Spleen (tissue), 11 donors: ENCODE data around the gene DESI1. TPM values are rescaled to one million over a fixed set of nuclear protein-coding genes. Genes with fewer than 3 reads are reported as not detected.

Experiments
- DNase-seq: peaks from one replicate; pipeline ENCODE4 v3.0.0-alpha.2; 2020
- H3K27ac ChIP-seq, 8 donors: fragments of 200-600 bp; sonication (generic) in 7 of 8; 1 replicate in 4 of 8; 2 replicates in 4 of 8; pipeline versions ENCODE4 v1.5.0 to v1.8.0; 2016 to 2021; ENCODE audit warnings: inconsistent platforms in 4 of 8, mild to moderate bottlenecking in 4 of 8, moderate library complexity in 1 of 8
- H3K27me3 ChIP-seq, 7 donors: fragments of 200-600 bp; sonication (generic) in 6 of 7; replicated peaks in 1 of 7; 1 replicate in 4 of 7; 2 replicates in 3 of 7; pipeline versions ENCODE4 v1.5.0 to v1.8.0; 2016 to 2021; ENCODE audit warnings: inconsistent platforms in 3 of 7, mild to moderate bottlenecking in 1 of 7
- H3K36me3 ChIP-seq, 6 donors: fragments of 200-600 bp; sonication (generic) in 5 of 6; 1 replicate in 4 of 6; 2 replicates in 2 of 6; pipeline versions ENCODE4 v1.5.0 to v1.8.0; 2016 to 2021; ENCODE audit warnings: inconsistent platforms in 2 of 6
- H3K4me1 ChIP-seq, 6 donors: fragments of 200-600 bp; sonication (generic) in 5 of 6; 1 replicate in 3 of 6; 2 replicates in 3 of 6; pipeline versions ENCODE4 v1.5.0 to v1.8.0; 2016 to 2021; ENCODE audit warnings: inconsistent platforms in 3 of 6
- H3K4me3 ChIP-seq, 8 donors: fragments of 200-600 bp; sonication (generic) in 7 of 8; 1 replicate in 4 of 8; 2 replicates in 4 of 8; pipeline versions ENCODE4 v1.5.0 to v1.8.0; 2016 to 2021; ENCODE audit warnings: inconsistent platforms in 4 of 8, mild to moderate bottlenecking in 4 of 8, moderate library complexity in 2 of 8
- H3K9me3 ChIP-seq, 8 donors: fragments of 200-600 bp; sonication (generic) in 7 of 8; 1 replicate in 4 of 8; 2 replicates in 4 of 8; pipeline versions ENCODE4 v1.5.0 to v1.8.0; 2016 to 2021; ENCODE audit warnings: inconsistent platforms in 4 of 8
- POLR2A ChIP-seq, 3 donors: fragments of 450-650 bp; IDR thresholded peaks; one replicate each; pipeline ENCODE4 v1.5.1; 2017; ENCODE audit warnings: antibody characterized with exemption in 3 of 3, mild to moderate bottlenecking in 1 of 3
- POLR2AphosphoS5 ChIP-seq, 3 donors: sonication (generic); formaldehyde crosslinking; IDR thresholded peaks; one replicate each; pipeline ENCODE4 v1.5.1; 2017; ENCODE audit warnings: antibody characterized with exemption in 3 of 3
- WGBS, 5 donors: extraction: QIAGEN DNeasy Blood & Tissue Kit in 3 of 5; methylation state at CpG; one replicate each; pipeline versions ENCODE4 v1.1.5 to v1.1.7; 2013 to 2018; 5-methylcytosine and 5-hydroxymethylcytosine counted together
- intact Hi-C: fragments of 100-400 bp; cut with DNase I; formaldehyde crosslinking; loops from one replicate; pipeline ENCODE4 v1.15.0; 2023; ENCODE audit warnings: low total_unique reads
- polyA plus RNA-seq, 3 donors: library from polyadenylated mRNA; stranded (reverse); fragments of 200-250 nt; gene quantifications; one replicate each; pipeline ENCODE4 v1.2.1, GENCODE V29; 2013
- total RNA-seq, 7 donors: library from RNA; depleted of rRNA in 3 of 7; stranded (reverse); fragments of >200 nt in 3 of 7; fragmentation: NEBNext Ultra II Directional in 4 of 7; extraction: Animal tissue kit (Norgen Biotek cat#: 25700) in 4 of 7; gene quantifications; one replicate each; pipeline versions ENCODE4 v1.1.0 to v1.2.1, GENCODE V29; 2016 to 2021
- TF ChIP-seq, protein P1 (sequence below), 11 experiments: fragments of 200-600 bp in 7 of 11; fragments of 450-650 bp in 4 of 11; sonication (generic) in 4 of 11; IDR thresholded peaks in 8 of 11; conservative IDR thresholded peaks in 3 of 11; 1 replicate in 7 of 11; 2 replicates in 4 of 11; pipeline versions ENCODE4 v1.4.0 to v1.8.0; 2016 to 2021; ENCODE audit warnings: antibody characterized with exemption in 11 of 11, inconsistent platforms in 4 of 11, mild to moderate bottlenecking in 1 of 11
- donor health status: healthy with polysubstance abuse.
- donor health status: DM: no; HTN: no; CAD: no; lungs with moderate emphysema.
- donor health status: DM: no; HTN: no; CAD: no.
- donor health status: Bipolar disorder and iron deficiency.
- donor health status: healthy.
- donor health status: DM: no; HTN: no; CAD: no.
- donor health status: DM: yes; HTN: yes; CAD: no.

Gene DESI1
- total and polyA plus RNA-seq, 10 donors, result 8.1 to 29.8 (median 20.3) TPM

DNA sequence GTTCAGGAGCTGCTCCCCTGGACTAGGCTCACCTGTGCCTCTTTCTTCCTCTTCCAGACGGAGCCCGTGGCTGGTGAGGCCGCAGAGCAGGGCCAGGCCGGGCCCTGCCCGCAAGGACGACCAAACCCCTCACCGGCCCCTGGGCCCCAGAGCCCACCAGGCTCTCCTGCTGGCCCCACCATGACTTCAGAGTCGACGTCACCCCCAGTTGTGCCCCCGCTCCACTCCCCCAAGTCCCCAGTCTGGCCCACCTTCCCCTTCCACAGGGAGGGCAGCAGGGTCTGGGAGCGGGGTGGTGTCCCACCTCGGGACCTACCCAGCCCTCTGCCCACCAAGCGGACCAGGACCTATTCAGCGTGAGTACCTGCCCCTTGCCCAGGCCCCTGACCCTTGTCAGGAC lies 49.1 kb downstream of the DESI1 start:
- H3K36me3 ChIP-seq, result peaks cover 0 to 23% (median 7%) of the 10 kb centered on the region in 6 donors
- intact Hi-C loops, result no loop called here
- no peaks in the 10 kb centered on the region for H3K9me3 ChIP-seq
- H3K4me1 ChIP-seq, result no peaks in the 10 kb centered on the region
- DNase-seq, result no peak
- no peak for TF ChIP-seq POLR2A (IDR thresholded peaks at IDR 0.05)
- TF ChIP-seq, protein P1, sequence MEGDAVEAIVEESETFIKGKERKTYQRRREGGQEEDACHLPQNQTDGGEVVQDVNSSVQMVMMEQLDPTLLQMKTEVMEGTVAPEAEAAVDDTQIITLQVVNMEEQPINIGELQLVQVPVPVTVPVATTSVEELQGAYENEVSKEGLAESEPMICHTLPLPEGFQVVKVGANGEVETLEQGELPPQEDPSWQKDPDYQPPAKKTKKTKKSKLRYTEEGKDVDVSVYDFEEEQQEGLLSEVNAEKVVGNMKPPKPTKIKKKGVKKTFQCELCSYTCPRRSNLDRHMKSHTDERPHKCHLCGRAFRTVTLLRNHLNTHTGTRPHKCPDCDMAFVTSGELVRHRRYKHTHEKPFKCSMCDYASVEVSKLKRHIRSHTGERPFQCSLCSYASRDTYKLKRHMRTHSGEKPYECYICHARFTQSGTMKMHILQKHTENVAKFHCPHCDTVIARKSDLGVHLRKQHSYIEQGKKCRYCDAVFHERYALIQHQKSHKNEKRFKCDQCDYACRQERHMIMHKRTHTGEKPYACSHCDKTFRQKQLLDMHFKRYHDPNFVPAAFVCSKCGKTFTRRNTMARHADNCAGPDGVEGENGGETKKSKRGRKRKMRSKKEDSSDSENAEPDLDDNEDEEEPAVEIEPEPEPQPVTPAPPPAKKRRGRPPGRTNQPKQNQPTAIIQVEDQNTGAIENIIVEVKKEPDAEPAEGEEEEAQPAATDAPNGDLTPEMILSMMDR (IDR thresholded peaks at IDR 0.05 in 8 of 11, conservative IDR thresholded peaks at IDR 0.05 in 3 of 11), result no peak
- no peak for TF ChIP-seq POLR2AphosphoS5 (IDR thresholded peaks at IDR 0.05)
- H3K27me3 ChIP-seq, result no peaks in the 10 kb centered on the region
- no peak overlapping the region for H3K27ac ChIP-seq
- 92 to 99% (median 94%) methylated on average over 14 of the region's 14 CpGs for WGBS, 5 donors
- H3K4me3 ChIP-seq, result no peak overlapping the region

- TF ChIP-seq POLR2A (IDR thresholded peaks at IDR 0.05), result no peak
- TF ChIP-seq, protein P1 (IDR thresholded peaks at IDR 0.05 in 8 of 11, conservative IDR thresholded peaks at IDR 0.05 in 3 of 11), result no peak
- no peak for TF ChIP-seq POLR2AphosphoS5 (IDR thresholded peaks at IDR 0.05)
- Histone ChIP-seq H3K27me3 (no peaks in the 10 kb centered on the region), H3K9me3 (no peaks in the 10 kb centered on the region), H3K36me3 (peaks cover 0 to 7% (median under 1%) of the 10 kb centered on the region in 6 donors), H3K27ac (no peak overlapping the region), H3K4me1 (no peaks in the 10 kb centered on the region), H3K4me3 (no peak overlapping the region)
- intact Hi-C loops, result no loop called here
- DNase-seq, result no peak
- 69 to 86% (median 81%) methylated on average over 3 of the region's 3 CpGs for WGBS, 5 donors
Measured at GRCh38 chr22:41570221-41570620, 50.6 kb downstream of the DESI1 start.

GRCh38 chr22:41568811-41569210 lies 52.0 kb downstream of the DESI1 start:
- no peaks in the 10 kb centered on the region for H3K27me3 ChIP-seq
- no peaks in the 10 kb centered on the region for H3K9me3 ChIP-seq
- intact Hi-C loops, result no loop called here
- no peak overlapping the region for H3K4me3 ChIP-seq
- no peaks in the 10 kb centered on the region for H3K4me1 ChIP-seq
- TF ChIP-seq POLR2A (IDR thresholded peaks at IDR 0.05), result no peak
- TF ChIP-seq, protein P1 (IDR thresholded peaks at IDR 0.05 in 8 of 11, conservative IDR thresholded peaks at IDR 0.05 in 3 of 11), result no peak
- TF ChIP-seq POLR2AphosphoS5 (IDR thresholded peaks at IDR 0.05), result no peak
- no peak for DNase-seq
- H3K27ac ChIP-seq, result no peak overlapping the region
- H3K36me3 ChIP-seq, result no peaks in the 10 kb centered on the region
- WGBS, 5 donors, result 66 to 80% (median 79%) methylated on average over 7 of the region's 7 CpGs

- Histone ChIP-seq H3K4me1 (peaks cover 0 to 5% (median 0%) of the 10 kb centered on the region in 6 donors), H3K9me3 (no peaks in the 10 kb centered on the region), H3K4me3 (no peak overlapping the region), H3K36me3 (no peaks in the 10 kb centered on the region), H3K27me3 (peaks cover 0 to 12% (median 0%) of the 10 kb centered on the region in 7 donors), H3K27ac (no peak overlapping the region)
- intact Hi-C loops, result no loop called here
- TF ChIP-seq, protein P1 (IDR thresholded peaks at IDR 0.05 in 8 of 11, conservative IDR thresholded peaks at IDR 0.05 in 3 of 11), result no peak
- no peak for TF ChIP-seq POLR2A (IDR thresholded peaks at IDR 0.05)
- WGBS, 5 donors, result 70 to 80% (median 76%) methylated on average over 2 to 3 of the region's 3 CpGs
- DNase-seq, result no peak
Measured at GRCh38 chr22:41567512-41567768, 53.4 kb downstream of the DESI1 start.
